IPS-NIHi11 (cell line): Measurements from ENCODE around the gene COA3.
"Not testable (repeated sequence)": the region's sequence is repeated elsewhere in the genome, so short reads cannot be mapped to it uniquely, and the experiment has no call there.

ENCODE experiments used
- DNase-seq: peaks from one replicate; pipeline ENCODE4 v3.0.0; 2012; ENCODE audit warnings: mixed read lengths, low spot score

Gene COA3

DNA sequence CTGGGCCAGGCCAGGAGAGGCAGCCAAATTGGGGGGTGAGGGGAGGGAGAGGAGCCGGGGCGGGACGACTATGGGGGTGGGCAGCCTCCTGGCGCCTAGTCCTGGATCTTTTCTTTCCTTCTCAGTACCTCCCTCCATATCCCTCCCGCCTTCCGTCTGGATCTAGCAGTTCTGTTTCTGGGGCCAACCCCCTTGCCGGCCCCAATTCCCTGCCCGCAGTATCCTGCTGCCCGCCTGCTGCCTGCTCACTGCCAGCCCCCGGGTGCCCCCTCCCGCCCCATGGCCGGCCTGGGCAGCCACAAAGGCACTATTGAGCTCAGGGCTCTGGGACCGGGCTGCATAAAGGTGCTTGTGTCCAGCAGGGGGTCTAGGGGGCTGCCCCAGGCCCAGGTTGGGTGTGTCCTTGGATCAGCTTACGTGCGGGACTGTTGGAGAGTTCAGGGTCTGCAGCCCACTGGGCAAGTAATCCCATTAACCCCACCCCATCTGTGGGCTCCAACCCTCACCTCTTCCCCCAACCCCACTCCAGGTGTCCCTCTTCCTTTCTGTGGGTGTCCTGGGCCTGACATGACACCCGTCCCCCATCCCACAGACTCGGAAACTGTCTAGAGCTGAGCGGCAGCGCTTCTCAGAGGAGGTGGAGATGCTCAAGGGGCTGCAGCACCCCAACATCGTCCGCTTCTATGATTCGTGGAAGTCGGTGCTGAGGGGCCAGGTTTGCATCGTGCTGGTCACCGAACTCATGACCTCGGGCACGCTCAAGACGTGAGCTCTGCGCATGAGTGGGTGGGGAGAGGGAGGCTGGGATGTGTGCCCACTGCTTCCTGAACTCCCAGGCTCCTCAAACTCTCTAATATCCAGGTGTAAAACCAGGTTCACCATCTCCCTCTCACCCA lies 16.1 kb downstream of the COA3 start:
- DNase-seq = no peak

DNA sequence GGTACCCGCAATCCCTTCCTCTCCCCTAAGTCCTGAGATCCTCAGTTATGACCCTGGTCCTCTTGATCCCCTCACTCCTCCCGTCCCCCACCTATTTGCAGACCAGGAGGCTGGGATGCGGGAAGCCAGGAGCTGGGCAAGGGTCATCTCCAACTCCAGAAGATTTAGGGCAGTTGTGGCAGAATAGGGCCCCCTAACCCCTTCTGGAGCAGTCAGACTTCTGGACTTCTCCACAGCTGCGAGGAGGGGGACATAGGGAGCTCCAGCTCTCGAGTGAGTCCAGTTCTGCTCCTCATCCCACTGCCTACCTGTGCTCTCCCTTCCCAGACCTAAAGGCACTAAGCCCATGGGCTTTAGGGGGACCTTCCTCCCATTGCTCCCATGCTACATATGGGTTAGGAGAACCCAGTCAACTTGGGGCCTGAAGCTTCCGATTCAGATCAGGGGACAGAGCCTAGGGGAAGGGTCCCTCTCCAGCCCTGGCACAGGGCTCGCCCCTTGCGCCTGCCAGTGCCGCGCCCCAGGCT lies 16.8 kb downstream of the COA3 start:
- DNase-seq = no peak

DNA sequence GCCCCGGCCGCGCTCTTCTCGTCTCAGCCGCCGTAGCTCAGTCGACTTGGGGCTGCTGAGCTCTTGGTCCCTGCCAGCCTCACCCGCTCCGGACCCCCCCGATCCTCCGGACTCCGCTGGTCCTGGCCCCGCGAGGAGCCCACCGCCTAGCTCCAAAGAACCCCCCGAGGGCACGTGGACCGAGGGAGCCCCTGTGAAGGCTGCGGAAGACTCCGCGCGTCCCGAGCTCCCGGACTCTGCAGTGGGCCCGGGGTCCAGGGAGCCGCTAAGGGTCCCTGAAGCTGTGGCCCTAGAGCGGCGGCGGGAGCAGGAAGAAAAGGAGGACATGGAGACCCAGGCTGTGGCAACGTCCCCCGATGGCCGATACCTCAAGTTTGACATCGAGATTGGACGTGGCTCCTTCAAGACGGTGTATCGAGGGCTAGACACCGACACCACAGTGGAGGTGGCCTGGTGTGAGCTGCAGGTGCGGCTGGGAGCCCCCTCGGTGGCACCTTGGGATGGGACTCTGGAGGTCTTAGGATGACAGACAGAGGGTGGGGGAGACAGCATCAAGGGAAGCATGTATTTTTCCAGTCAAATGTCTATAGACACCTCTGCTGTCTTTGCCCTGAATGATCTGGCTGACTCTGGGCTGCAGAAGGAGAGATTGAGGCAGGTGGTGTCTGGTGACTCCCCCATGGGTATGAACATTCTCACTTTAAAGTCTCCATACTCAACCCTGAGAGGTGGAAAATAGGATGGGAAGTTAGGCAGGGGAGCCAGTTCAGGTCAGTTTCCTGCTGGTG lies 17.5 kb downstream of the COA3 start:
- peak; percentile 28 for DNase-seq

GRCh38 chr17:42779936-42780850 lies 18.3 kb downstream of the COA3 start, which contains the start of gene WNK4:
WNK4 (plus strand) TSS chr17:42780610; CDS start chr17:42780699, 89 bp downstream.
- DNase-seq = peak; percentile 86

- DNase-seq = no peak
These were observed 19.1 kb downstream of the COA3 start for GRCh38 chr17:42779304-42779935.

GRCh38 chr17:42778570-42778969 lies 19.9 kb downstream of the COA3 start:
- no peak for DNase-seq

DNA sequence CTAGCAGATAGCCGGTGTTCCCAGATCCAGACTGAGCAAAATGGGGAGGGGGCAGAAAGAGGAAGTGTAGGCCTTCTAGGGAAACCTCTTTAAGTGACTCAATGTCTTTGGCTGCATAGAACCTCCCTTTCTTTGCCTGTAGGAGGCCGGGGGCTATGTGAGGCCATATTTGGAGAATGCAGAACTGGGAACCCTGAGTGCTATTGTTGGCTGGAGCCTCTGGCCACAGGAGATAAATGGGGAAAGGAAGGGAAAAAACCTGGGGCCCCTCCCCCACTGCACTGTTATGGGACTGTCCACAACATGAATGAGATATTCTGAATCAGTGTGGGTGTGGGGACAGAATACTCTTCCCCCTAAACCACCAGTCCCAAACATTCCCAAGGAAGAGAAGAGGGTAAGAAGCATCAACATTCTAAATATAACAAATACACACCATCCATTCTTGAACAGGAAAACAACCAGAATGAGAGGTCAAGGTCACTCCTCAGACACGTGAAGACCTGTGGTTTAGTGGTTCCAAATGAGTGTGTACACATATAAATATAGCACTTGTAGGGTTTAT lies 22.9 kb downstream of the COA3 start:
- no peak for DNase-seq

DNA sequence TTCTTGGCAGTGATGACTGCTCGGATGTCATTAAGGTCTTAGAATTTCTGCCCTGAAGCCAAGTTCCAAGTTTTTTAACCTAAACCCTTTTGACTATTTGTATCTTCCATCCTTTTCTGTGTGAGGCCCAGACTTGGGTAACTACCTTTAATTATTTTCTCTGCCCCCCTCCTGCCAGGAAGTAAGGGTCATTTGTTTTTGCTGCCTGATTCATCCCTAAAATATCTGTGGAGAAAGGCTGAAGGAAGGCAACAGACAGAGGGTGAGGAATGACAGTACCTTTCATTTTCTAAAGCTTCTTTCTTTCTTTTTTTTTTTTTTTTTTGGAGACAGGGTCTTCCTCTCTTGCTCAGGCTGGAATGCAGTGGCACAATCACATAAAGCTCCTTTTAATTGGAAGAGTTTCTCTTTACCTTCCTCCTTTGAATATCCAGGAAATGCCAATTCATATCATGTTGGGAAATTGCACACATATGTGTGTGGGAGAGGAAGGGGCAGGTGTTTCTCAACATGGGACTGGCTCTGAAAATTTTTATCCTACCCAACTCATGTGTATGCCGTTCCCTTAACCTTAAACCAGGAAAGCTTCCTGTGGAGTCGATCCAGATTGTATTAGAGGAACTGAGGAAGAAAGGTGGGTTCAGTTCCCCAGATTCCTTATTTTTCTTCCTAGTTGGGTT lies 24.3 kb downstream of the COA3 start:
- no peak for DNase-seq

GRCh38 chr17:42773290-42774035 lies 25.0 kb downstream of the COA3 start, which contains the start of gene VPS25:
VPS25 (plus strand) TSS chr17:42773449; CDS start chr17:42773476, 27 bp downstream.
- DNase-seq = peak; percentile 83

DNA sequence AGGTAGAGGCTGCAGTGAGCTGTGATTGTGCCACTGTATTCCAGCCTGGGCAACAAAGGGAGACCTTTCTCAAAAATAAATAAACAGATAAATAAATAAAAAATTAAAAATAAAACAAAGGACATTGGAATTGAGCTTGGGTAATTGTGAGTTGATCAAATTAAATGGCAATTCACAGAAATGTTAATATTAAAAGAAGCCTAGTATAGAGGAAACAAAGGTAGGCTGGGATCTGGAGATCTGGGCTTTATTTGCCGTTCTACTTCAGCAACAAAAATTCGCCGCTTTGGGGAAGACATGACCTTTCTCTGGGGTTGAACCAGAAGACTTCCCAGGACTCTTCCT lies 25.6 kb downstream of the COA3 start:
- DNase-seq = no peak

- not testable (repeated sequence) for DNase-seq
These were observed 28.5 kb downstream of the COA3 start for GRCh38 chr17:42769964-42770363.

DNA sequence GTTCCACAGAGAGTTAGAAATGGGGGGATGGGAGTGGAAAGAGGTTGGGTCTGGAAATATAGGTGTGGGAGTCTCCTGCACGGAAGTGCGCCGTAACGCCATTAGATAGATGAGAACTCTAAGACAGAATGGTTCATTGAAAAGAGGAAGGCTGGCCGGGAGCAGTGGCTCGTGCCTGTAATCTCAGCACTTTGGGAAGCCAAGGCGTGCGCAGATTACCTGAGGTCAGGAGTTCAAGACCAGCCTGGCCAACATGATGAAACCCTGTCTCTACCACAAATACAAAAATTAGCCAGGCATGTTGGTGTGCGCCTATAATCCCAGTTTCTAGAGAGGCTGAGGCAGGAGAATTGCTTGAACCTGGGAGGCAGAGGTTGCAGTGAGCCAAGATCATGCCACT lies 30.5 kb downstream of the COA3 start:
- not testable (repeated sequence) for DNase-seq

- no peak for DNase-seq
These were observed 31.0 kb downstream of the COA3 start for GRCh38 chr17:42767512-42767911.

- DNase-seq = no peak
These were observed 32.4 kb downstream of the COA3 start for GRCh38 chr17:42766124-42766523.

- no peak for DNase-seq
These were observed 36.9 kb downstream of the COA3 start for GRCh38 chr17:42761638-42762037.

GRCh38 chr17:42760652-42761581 lies 37.6 kb downstream of the COA3 start, which contains the start of gene RAMP2:
RAMP2 (plus strand) TSS chr17:42761227; CDS start chr17:42761262, 35 bp downstream.
- peak; percentile 72 for DNase-seq

DNA sequence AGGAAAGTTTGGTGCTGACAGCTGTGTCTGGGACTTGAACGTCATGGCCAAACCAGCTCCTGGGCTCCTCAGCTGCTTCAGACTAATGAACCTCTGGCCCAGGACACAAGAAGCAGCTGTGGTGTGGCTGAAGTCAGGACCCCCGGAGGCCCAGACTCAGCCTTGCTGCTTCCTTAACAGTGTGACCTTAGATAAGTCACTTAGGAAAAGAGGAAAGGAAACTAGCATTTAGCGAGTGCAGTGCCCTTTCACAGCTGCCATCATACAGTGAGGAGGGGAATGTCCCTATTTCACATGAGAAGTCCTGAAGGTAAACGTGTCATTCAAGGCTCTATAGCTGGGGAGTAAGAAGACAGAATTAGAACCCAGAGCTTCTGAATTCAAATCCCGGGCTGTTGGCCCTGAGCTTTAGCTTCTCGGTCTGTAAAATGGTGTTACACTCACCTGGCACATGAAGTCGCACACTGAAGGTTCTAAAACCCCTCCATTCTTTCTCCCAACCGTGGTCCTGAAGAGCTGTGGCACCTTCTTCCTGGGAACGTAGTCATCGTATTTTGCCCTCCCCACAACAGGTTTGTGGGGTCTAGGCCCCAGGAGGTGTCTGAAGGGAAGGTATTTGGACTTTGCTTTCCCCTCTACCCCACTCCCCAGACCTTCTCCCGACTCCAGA lies 38.4 kb downstream of the COA3 start:
- no peak for DNase-seq

- no peak for DNase-seq
These were observed 43.7 kb downstream of the COA3 start for GRCh38 chr17:42754782-42755181.
